DMS 273 (cell line): ENCODE data around the gene LRP5.
"Not testable (repeated sequence)": the region's sequence is repeated elsewhere in the genome, so short reads cannot be mapped to it uniquely, and the experiment has no call there.

ENCODE experiments used
- DNase-seq: peaks from one replicate; lab custom pipeline; 2025; ENCODE audit not compliant: unreplicated experiment; lab: John Stamatoyannopoulos, UW

Gene LRP5

DNA sequence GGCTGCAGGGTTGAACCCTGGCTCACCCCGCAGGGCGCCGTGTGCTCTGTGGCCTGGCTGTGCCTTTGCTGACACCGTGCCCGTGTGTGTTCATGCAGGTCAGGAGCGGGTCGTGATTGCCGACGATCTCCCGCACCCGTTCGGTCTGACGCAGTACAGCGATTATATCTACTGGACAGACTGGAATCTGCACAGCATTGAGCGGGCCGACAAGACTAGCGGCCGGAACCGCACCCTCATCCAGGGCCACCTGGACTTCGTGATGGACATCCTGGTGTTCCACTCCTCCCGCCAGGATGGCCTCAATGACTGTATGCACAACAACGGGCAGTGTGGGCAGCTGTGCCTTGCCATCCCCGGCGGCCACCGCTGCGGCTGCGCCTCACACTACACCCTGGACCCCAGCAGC, 101.2 kb downstream of the LRP5 start:
- no peak for DNase-seq

DNA sequence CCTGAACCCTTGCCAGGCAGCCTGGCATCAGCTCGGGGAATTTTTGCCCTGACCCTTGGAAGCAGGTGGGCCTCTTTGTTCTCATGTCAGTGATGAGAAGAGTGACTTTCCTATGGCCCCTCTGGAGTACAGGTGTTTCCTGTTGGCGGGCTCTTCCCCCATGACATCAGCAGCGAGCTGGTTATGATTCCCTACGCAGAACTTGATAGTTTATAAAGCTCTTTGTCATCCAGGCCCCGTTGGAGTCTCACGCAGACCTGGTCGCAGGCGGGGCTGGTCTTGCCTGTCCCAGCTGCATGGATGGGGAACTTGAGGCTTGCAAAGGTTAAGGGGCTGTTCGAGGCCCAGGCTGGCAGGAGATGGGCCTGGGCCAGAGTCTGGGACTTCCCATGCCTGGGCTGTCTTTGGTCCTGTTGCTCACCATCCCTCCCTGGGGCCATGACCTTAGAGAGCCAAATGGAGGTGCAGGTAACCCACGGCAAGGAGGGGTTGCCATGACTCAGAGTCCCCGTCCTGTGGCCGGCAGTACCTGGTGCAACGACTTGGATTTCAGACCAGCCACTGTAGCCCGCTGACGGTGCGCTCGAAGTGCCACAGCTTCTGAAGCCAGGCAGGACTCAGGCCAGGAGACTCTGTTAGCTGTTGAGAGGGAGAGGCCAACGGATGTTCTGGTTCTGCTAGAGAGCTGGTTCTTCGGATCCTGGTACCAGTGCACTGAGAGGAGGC, 102.3 kb downstream of the LRP5 start:
- no peak for DNase-seq

DNA sequence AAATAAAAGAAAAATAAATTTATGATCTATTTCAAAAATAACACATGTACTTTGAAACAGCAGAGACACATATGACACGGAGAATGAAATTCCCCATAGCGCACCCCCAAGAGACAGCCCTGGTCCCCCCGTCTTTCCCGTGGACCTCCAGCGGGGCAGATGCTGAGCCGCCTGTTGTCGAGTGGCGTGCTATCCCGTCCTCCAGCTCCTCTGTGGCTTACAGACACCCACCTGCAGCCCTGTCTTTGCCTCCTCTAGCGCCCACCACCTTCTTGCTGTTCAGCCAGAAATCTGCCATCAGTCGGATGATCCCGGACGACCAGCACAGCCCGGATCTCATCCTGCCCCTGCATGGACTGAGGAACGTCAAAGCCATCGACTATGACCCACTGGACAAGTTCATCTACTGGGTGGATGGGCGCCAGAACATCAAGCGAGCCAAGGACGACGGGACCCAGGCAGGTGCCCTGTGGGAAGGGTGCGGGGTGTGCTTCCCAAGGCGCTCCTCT, 103.7 kb downstream of the LRP5 start:
- no peak for DNase-seq

DNA sequence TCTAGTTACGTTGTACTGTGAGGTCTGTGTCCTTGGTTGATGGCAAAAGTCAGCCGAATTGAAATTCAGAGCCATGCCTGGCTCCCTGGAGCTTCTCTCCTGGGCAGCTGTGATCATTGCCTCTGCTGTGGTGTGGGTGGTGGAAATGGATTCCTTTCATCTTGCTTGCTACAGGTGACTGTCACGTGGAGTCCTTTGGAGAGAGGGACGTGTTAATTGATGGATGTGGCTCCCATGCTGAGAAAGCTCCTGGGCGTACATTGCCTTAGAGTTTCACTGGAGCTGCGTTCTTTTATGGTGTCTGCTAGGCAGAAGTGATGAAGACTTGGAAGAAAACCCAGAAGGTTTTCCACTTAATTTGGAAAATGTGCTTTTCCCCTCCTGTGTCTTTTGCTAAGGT, 106.3 kb downstream of the LRP5 start:
- DNase-seq, result no peak

DNA sequence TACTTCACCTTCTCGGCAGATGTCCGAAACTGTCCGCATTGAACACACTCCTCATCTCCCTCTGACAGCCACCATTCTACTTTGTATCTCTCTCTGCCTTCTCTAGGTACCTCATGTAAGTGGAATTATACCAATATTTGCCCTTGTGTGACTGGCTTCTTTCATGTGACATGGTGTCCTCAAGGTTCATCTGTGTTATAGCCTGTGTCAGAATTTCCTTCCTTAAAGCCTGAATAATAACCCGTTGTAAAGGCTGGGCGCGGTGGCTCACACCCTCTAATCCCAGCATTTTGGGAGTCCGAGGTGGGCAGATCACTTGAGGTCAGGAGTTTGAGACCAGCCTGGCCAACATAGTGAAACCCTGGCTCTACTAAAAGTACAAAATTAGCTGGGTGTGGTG, 107.8 kb downstream of the LRP5 start:
- DNase-seq, result no peak

DNA sequence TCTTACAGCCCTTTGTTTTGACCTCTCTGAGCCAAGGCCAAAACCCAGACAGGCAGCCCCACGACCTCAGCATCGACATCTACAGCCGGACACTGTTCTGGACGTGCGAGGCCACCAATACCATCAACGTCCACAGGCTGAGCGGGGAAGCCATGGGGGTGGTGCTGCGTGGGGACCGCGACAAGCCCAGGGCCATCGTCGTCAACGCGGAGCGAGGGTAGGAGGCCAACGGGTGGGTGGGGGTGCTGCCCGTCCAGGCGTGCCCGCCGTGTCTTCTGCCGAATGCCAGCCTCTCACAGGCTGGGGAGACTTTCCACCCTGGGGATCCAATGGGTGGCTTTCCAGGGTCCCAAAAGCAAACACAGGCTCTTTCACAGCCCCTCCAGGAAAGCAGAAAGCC, 111.1 kb downstream of the LRP5 start:
- DNase-seq, result no peak

DNA sequence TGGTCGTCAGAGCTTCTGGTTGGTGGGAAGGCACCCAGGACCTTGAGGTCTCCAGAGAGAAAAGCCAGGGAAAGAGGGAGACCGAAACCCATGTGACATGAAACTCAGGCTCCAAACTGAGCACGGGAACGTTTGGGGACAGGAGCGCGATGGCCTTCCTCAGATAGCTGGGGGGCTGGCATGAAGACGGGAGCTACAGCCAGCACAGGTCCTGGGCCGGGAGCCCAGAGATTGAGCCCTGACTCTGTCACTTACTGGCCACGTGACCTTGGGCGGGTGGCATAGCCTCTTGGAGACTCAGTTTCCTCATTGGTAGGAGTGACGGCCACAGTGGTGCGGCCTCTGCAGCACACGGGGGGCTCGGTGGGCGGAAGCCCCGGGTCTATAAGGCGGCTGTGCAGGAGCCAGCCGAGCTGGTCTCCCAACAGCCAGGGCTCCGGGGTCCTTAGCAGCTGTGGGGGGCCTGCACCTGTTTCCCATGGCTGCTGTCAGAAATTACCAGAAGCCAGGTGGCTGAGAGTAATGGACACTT, 111.8 kb downstream of the LRP5 start:
- no peak for DNase-seq

DNA sequence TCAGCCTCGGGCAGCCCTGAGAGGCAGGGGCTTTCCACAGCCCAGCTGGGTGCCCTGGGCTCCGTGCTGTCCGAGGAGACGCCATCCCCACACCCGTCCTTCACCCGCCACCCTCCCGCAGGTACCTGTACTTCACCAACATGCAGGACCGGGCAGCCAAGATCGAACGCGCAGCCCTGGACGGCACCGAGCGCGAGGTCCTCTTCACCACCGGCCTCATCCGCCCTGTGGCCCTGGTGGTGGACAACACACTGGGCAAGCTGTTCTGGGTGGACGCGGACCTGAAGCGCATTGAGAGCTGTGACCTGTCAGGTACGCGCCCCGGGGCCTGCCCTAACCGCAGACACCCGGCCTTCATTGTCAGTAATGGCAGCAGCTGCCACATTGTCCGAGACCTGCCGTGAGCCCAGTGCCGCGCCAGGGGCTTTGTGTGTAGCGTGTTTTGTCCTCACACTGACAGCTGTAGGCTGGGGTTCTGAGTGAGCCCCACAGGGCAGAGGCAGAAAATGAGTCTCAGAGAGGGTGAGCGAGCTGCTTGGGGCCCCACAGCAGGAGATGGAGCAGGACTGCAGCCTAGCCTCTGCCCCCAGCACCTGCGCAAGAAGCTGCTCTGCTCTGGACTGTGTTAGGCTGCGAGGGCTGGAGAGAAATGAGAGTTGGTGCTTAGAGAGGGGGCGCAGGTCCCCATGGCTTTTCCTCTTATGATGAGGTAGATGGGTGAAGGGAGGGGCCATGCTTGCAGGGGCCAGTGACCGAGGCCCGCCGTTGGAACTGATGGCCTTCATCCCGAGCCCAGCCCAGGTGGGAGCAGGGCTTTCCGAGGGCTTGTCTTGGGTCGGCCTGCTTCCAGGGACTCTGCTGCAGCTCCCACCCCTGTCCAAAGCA, 112.8 kb downstream of the LRP5 start:
- DNase-seq, result no peak

DNA sequence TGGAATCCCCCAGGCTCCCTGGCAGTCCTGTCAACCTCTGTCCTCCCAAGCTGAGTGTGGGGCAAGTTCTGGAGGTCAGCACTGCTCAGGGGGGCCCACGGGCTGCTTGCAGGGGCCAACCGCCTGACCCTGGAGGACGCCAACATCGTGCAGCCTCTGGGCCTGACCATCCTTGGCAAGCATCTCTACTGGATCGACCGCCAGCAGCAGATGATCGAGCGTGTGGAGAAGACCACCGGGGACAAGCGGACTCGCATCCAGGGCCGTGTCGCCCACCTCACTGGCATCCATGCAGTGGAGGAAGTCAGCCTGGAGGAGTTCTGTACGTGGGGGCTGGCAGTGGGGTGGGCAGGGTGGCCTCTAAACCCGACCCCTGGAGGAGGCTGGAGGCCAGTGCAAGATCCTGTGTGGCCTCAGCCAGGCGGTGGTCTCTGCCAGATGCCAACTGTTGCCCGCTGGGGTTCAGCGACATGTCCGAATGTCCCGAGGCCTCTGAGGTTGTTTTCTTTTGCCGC, 113.5 kb downstream of the LRP5 start:
- DNase-seq, result no peak

DNA sequence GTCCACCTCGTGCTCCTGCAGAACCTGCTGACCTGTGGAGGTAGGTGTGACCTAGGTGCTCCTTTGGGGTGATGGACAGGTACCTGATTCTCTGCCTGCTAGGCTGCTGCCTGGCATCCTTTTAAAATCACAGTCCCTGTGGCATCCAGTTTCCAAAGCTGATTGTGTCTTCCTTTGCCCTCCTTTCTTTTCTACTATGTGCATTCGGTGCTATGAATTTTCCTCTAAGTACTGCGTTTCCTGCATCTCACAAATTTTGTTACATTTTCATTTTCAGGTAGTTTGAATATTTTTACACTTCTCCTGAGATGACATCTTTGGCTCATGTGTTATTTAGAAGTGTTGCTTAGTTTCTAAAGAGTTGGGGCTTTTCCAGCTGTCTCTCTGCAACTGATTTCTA, 117.3 kb downstream of the LRP5 start:
- DNase-seq, result no peak

DNA sequence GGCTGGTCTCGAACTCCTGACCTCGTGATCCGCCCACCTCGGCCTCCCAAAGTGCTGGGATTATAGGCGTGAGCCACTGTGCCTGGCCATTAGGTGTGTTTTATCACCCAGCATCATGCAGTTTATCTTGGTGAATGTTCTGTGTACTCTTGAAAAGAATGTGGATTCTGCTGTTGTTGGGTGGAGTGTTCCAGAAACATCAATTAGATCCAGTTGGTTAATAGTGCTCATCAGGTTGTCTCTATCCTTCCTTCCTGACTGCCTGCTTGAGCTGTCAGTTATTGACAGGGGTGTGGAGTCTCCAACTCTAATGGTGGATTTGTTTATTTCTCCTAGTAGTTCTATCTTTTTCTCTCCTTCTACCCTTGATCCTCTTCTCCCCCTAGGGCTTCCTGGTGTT, 118.0 kb downstream of the LRP5 start:
- DNase-seq, result no peak

DNA sequence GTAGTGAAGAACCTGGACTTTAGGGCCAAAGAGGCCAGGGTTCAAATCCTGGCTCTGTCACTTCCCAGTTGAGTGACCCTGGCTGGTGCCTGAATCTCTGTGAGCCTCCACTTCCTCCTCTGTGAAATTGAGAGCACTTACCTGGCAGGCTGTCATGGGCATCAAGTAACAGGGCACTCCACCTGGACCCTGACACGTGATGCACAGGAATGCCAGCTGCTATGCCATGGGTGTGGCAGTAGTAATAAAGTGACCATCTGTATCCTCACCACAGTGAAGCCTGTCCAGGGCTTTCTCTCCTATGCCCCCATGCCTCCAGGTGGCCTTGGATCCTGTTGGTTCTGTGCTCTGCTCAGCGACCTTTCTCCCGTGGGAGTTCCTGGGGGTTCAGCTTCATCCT, 118.4 kb downstream of the LRP5 start:
- DNase-seq, result no peak

DNA sequence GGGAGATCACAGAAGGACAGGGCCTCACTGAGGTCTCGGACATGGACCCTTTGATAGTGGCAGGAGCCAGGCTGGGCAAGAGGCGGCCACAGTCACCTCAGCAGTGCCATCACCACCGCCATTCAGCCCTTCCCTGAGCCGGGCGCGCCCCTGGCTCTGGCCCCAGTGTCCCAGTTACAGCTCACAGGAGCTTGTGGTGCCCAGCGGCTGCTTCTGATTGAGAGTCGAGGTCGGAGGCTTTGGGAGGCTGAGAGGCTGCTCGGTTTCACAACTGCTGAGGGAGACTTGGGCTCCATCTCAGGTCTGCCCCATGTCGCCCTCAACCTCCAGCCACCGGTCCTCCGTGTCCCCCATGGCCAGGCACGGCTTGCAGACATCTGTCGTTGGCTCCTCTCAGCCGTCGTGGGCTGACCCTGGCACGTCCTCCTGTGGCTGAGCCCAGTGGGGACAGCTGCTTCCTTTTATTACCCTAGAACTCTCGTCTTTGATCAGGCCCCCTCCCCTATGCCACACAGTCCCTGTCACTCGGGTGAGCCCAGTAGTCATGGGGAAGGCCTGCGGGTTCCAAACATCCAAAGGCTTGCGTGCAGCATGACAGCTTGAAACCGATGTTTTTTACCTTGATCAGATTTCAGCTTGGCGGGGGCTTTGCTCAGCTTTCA, 119.7 kb downstream of the LRP5 start:
- DNase-seq, result no peak

DNA sequence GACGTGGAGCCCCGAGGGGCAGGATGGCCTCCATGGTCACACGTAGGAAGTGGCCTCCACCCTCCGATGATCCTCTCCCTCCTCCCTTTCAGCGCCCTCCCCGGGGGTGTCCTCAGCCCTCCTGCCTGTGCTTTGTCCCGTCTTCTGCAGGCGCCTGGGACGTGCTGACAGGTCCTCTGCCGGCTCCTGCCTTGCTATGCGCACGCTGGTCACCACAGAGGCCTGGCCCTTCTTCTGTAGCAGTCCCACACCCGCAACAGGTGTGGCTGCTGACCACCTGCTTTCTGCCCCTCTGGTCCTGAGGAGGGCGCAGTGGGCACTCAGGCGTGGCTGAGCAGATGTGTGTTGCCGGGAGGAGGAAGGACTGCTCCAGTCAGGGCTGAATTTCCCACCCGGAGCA, 120.5 kb downstream of the LRP5 start:
- no peak for DNase-seq

DNA sequence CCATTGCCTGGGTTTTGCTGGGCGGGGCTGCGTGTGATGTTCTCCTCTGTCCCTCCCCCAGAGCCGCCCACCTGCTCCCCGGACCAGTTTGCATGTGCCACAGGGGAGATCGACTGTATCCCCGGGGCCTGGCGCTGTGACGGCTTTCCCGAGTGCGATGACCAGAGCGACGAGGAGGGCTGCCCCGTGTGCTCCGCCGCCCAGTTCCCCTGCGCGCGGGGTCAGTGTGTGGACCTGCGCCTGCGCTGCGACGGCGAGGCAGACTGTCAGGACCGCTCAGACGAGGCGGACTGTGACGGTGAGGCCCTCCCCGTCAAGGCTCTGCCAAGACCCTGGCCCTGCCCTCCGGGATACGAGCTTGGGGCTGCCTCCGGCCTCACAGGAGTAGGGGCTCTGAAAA, 121.2 kb downstream of the LRP5 start:
- no peak for DNase-seq

DNA sequence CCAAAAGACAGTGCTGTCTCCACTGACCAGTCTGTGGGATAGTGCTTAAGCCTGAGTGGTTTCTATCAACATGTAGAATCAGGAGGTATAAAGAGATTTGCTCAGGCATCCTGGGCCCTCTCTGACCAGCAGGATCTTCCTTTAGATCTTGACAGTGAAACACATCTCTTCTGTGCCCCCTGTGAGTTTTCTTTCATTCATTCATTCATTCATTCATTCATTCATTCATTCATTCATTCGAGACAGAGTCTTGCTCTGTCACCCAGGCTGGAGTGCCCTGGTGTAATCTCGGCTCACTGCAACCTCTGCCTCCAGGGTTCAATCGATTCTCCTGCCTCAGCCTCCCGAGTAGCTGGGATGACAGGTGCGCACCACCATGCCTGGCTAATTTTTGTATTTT, 121.8 kb downstream of the LRP5 start:
- not testable (repeated sequence) for DNase-seq

DNA sequence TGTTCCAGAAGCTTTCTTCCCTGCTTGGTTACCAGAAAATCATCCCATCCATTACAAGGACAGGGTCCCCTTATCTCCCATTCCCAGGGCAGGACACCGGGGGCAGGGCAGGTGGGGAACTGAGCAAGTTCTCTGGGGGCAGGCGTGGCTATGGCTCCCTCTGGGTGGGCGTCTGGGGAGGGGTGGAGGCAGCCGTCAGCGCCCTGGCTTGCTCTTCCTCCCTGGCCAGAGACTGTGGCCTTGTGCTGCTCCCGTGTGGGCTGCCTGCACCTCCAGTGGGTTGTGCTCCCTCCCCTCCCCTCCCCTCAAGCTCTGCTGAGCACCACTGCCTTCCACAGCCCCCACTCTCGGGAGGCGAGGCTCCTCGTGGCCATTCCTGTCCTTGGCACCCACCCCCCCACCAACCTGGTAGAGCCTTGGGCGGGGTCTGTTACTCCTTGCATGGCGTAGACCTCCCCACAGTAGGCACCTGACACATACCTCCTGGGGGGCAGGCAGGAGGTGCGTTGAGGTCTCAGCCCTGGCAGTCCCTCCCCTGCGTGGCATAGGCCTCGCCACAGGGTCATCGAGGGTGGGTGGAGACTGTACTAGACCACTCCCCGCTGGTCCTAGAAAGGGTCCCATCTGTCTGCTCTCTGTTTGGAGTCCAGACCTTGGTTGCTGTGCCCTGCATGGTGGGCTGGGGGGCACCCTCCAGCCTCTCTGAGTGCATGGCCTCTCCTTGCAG, 123.9 kb downstream of the LRP5 start:
- no peak for DNase-seq

DNA sequence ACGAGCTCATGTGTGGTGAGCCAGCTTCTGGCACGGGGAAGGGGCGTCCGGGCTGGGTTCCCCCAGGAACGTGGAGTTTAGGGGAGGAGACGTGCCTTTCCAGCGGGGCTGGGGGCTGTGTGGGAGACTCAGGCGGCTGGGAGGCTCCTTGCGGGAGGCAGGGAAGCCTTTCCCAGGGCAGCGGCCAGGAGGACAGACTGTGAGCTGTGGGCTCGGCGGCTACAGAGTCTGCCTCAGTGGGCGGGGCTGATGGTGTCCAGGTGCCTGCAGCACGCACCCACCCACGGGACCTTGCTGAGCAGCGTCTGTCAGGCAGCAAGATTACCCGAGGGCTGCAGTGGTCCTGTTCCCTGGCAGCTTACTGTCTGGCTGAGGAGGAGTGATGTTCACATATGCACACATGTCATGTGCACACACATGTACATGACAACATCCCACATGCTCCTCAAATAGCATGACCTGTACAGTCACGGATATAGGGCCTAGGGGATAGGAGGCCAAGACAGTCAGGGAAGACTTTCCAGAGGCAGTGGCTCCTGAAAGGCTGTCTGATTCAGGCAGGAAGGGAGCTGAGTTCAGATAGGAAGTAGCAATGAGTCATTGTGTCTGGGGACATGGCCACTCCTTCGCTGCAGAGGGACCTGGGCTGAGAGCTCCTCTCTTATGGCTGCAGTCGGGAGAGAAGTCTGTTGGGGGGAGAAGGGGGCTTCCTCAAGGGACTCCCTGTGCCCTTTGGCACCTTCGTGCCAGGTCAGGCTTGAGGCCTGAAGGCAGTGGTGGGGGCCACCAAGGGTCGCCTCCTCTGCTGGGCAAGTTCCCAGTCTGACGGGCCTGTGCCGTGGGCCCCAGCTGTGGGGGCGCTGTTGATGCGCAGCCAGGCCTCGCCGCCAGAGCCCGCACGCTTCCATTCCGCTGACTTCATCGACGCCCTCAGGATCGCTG, 124.9 kb downstream of the LRP5 start:
- DNase-seq, result no peak

DNA sequence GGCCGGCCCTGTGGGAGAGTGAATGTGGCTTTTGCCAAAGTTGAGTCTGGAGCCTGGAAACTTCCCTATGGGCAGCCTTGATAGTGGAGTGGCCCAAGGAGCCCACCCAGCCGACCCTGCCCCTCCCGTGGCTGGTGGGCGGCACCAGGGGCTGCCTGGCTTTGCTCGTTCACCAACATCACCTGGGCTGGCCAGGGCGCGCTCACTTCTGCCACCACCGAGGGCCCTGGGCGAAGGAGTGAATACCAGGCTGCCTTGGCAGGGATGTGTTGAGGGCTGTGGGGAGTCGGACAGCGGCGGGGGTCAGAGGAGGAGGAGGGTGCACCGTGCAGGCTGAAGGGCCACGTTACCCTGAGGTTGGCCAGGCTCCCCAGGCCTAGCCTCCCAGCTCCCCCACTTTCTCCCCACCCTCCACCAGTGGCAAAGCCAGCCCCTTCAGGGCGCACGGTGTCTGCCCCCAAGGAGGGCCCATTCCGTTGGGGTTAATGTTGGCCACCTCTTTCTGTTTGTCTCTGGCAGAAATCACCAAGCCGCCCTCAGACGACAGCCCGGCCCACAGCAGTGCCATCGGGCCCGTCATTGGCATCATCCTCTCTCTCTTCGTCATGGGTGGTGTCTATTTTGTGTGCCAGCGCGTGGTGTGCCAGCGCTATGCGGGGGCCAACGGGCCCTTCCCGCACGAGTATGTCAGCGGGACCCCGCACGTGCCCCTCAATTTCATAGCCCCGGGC, 125.7 kb downstream of the LRP5 start:
- no peak for DNase-seq
